ENCODE measurements around the gene CDHR5. TPM values are rescaled to one million over a fixed set of nuclear protein-coding genes. Genes with fewer than 3 reads are reported as not detected.

CDHR5 gene
- total and polyA plus RNA-seq, 3 donors from 2014 or later: 0.12 to 2.3 (median 0.63) TPM

DNA sequence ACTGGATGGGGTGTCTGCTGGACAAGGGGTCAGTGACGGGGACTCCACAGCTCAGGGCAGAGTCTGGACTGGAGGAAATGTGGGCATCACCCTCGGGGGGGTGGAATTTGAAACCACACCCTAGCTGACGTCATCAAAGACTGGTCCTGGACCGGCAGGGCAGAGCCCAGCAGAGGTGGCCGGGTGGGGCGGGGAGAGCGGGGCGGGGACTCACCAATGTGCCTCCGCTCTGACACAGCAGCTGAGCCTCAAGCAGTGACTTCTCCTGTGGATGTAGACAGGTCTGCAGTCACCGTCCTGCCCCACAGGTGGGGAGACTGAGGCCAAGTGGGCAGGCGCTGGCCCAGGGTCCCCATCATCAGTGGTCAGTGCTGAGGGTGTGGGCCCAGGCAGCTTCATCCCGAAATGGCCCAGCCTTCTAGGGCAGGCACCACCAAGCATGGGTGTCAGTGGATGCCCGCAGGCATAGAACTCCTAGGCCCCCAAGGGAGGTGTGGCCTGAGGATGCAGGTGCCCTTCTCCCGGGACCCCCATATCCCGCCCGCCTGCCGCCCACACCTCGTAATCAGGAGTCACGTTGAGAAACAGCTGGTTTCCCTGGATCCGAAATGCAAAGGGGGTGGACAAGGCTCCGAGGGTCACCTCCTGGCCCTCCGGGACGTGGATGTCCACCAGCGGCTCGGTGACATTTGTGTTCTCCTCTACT is 603 bp downstream of the CDHR5 start:
- Histone ChIP-seq H3K9me3 (no peaks in the 10 kb centered on the region), H3K4me1 (no peaks in the 10 kb centered on the region), H3K27me3 (no peaks in the 10 kb centered on the region), H3K36me3 (ENCODE audit: low read depth, missing control alignments) (no peaks in the 10 kb centered on the region), H3K4me3 (no peak overlapping the region), H3K27ac (no peak overlapping the region)
- no peak for TF ChIP-seq POLR2A (IDR thresholded peaks at IDR 0.05)
- TF ChIP-seq, protein P1, sequence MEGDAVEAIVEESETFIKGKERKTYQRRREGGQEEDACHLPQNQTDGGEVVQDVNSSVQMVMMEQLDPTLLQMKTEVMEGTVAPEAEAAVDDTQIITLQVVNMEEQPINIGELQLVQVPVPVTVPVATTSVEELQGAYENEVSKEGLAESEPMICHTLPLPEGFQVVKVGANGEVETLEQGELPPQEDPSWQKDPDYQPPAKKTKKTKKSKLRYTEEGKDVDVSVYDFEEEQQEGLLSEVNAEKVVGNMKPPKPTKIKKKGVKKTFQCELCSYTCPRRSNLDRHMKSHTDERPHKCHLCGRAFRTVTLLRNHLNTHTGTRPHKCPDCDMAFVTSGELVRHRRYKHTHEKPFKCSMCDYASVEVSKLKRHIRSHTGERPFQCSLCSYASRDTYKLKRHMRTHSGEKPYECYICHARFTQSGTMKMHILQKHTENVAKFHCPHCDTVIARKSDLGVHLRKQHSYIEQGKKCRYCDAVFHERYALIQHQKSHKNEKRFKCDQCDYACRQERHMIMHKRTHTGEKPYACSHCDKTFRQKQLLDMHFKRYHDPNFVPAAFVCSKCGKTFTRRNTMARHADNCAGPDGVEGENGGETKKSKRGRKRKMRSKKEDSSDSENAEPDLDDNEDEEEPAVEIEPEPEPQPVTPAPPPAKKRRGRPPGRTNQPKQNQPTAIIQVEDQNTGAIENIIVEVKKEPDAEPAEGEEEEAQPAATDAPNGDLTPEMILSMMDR (IDR thresholded peaks at IDR 0.05): no peak
- DNase-seq: no peak
- 89 to 92% methylated on average over 21 to 25 of the region's 25 CpGs for WGBS, 2 donors
- intact Hi-C loops (cut with DNase I; ENCODE audit: low total_unique reads): no loop called here

DNA sequence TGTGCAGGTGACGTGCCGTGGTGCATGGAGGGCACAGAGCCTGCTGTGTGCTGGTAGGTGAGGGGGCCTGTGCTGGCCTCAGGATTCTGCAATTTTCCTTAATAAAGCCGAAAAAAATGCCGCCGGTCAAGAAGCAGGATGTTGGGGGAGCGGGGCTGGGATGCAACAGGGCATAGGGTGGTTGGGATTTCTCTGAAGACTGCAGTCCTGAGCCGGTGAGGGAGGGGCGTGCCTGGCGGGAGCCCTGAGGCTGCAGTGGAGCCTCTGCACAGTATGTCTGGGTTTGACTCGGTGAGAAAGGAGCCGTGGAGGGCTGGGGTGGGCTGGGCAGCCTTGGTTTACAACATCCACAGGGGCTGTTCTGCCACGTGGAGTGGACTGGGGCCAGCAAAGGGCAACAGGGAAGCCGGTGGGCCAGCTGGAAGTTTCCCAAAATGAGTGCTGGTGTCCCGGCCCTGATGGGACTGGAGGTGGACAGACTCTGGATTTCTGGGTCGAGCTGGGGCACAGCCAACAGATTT is 1.3 kb downstream of the CDHR5 start:
- TF ChIP-seq, protein P1 (IDR thresholded peaks at IDR 0.05): no peak
- no peak for TF ChIP-seq POLR2A (IDR thresholded peaks at IDR 0.05)
- Histone ChIP-seq H3K9me3 (no peaks in the 10 kb centered on the region), H3K27me3 (no peaks in the 10 kb centered on the region), H3K27ac (no peak overlapping the region), H3K4me3 (no peak overlapping the region), H3K36me3 (ENCODE audit: low read depth, missing control alignments) (no peaks in the 10 kb centered on the region), H3K4me1 (no peaks in the 10 kb centered on the region)
- intact Hi-C loops (cut with DNase I; ENCODE audit: low total_unique reads): no loop called here
- no peak for DNase-seq
- WGBS, 2 donors: 86 to 90% methylated on average over 14 to 15 of the region's 15 CpGs

DNA sequence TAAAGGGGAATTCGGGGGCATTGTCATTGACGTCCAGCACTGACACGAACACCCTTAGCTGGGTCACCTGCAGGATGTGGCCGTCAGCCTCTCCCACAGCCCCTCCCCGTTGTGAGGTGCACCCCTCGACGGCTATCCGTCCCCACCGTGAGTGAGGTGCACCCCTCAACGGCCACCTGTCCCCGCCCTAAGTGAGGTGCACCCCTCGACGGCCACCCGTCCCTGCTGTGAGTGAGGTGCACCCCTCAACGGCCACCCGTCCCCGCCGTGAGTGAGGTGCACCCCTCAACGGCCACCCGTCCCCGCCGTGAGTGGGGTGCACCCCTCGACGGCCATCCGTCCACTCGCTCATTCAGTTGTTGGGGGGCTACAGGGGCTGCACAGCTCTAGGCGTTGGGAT is 2.9 kb downstream of the CDHR5 start:
- no peak overlapping the region for H3K4me3 ChIP-seq
- TF ChIP-seq POLR2A (IDR thresholded peaks at IDR 0.05): no peak
- TF ChIP-seq, protein P1 (IDR thresholded peaks at IDR 0.05): no peak
- no peak for DNase-seq
- H3K27ac ChIP-seq: no peak overlapping the region
- 88 to 92% methylated on average over 27 of the region's 27 CpGs for WGBS, 2 donors
- no peaks in the 10 kb centered on the region for H3K9me3 ChIP-seq
- no peaks in the 10 kb centered on the region for H3K4me1 ChIP-seq
- H3K27me3 ChIP-seq: no peaks in the 10 kb centered on the region
- intact Hi-C loops (cut with DNase I; ENCODE audit: low total_unique reads): no loop called here
- H3K36me3 ChIP-seq (ENCODE audit: low read depth, missing control alignments): no peaks in the 10 kb centered on the region

DNA sequence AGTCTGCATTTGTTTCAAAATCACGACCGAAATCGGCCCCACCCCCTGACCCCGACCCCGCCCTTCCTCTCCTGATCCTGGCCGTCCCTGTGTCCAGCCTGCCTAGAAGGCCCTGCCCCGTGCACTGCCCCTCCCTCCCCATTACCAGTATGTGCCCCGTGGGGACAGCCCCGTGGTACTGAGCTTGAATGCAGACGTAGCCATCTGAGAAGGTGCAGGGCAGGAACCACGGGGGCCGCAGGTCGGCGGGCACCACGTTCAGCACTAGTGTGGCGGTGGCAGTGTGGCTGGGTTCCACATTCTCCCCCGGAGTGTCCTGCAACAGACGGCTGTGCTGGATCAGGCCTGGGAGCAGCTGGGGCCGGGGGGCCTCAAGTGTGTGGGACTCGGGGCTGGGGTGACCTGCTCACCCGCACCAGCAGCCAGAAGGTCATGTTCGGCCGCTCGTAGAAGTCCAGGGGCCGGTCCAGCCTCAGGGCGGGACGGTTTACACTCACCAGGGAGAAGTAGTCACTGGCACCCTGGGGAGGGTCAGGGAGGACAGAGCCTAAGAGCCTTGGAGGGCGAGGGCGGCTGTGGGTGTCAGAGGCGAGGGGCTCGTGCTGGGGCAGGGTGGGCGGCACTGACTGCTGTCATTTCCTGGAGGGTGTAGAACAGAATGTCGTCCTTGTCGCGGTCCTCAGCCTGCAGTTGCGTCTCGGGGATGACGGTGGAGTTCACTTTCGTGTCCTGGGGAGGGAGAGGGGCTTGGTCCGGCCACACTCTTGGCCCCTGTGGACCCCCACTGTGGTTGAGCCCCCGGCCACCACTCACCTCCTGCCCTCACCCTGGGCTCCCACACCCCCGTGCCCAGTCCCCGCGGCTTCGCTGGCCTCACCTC is 3.6 kb downstream of the CDHR5 start:
- intact Hi-C loops (cut with DNase I; ENCODE audit: low total_unique reads): no loop called here
- TF ChIP-seq, protein P1 (IDR thresholded peaks at IDR 0.05): no peak
- no peak for TF ChIP-seq POLR2A (IDR thresholded peaks at IDR 0.05)
- H3K36me3 ChIP-seq (ENCODE audit: low read depth, missing control alignments): no peaks in the 10 kb centered on the region

More for the DNA sequence above, 3.6 kb downstream of the CDHR5 start:
- no peaks in the 10 kb centered on the region for H3K9me3 ChIP-seq
- WGBS, 2 donors: 81 to 90% methylated on average over 17 to 42 of the region's 45 CpGs
- DNase-seq: no peak
- no peaks in the 10 kb centered on the region for H3K4me1 ChIP-seq
- H3K4me3 ChIP-seq: no peak overlapping the region
- no peaks in the 10 kb centered on the region for H3K27me3 ChIP-seq
- no peak overlapping the region for H3K27ac ChIP-seq

Data from testis (tissue), 3 donors.